A172 (cell line): ENCODE measurements around the gene TRMT10C. TPM values are rescaled to one million over a fixed set of nuclear protein-coding genes. Genes with fewer than 3 reads are reported as not detected.
"Not testable (repeated sequence)": the region's sequence is repeated elsewhere in the genome, so short reads cannot be mapped to it uniquely, and the experiment has no call there.

ENCODE experiments used
- DNase-seq: peaks from one replicate; pipeline ENCODE4 v3.0.0-alpha.2; 2015; ENCODE audit warnings: low spot score
- total RNA-seq: library from RNA; depleted of rRNA; stranded (reverse); fragments of >200 nt; shearing (Covaris generic); gene quantifications from 2 replicates; pipeline ENCODE4 v1.2.3, GENCODE V29; 2014; rRNA removed

The TRMT10C gene
- 51.7 and 57.7 TPM in 2 replicates for total RNA-seq

GRCh38 chr3:101561630-101562328 lies at the start of gene TRMT10C:
TSS of gene TRMT10C (plus strand) at chr3:101561868. CDS start at chr3:101564782, 2,914 bp downstream.
- peak; percentile 91 for DNase-seq

DNA sequence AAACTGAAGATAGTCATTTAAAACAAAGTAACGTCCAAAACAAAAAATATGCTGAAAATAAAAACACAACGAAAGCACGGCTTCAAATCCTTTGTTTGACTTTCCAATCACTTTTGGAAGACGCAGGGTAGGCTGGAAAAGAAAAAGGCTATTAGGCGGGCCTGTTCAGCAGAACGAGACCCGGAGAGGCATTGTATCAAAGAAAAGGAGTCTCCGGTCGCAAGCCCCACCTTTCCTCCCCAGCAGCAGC lies 49.3 kb upstream of the TRMT10C start:
- DNase-seq = no peak

DNA sequence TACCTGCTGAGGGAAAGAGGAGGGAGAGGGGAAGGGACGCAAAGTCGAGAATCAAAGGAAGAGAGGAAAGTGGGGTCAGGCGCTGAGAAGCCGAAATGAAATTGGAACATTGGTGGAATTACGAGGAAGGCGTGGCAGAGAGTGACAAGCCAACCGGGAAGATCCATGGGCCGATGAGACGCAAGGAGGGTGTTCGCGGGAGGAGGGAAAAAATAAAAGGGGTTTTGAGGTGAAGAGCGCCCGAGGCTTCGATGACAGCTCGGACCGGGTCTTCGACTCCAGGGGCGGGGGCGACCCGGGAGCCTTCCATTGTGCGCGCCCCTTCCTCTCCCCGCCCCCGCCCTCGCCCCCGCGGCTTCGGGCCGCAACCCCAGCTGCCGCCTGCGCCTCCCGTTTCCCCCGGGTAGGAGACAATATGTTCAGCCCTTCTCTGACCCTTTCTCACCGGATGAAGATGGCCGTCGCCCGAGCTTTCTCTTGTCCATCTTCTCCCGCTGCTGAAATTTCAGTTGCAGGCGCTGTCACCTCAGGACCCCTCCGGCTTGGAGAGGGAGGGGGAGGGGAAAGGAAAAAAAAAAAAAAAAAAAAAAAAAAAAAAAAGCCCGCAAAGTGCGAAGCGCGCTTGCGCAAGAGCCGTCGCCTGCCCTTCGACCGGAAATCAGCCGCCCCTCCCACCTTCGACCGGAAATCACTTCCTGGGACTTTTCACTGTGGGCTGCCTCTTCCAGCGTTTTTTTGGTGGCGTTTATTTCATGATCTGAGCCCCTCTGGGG lies 48.8 kb upstream of the TRMT10C start, which contains the start of gene SENP7:
TSS of gene SENP7 (minus strand) at position 567 of the 773 bp plus-strand sequence. CDS start at position 485, 82 bp downstream.
- peak; percentile 81 for DNase-seq

- DNase-seq = no peak
Observed at GRCh38 chr3:101513419-101513986, 48.2 kb upstream of the TRMT10C start.

GRCh38 chr3:101518421-101518871 lies 43.2 kb upstream of the TRMT10C start:
- no peak for DNase-seq

GRCh38 chr3:101519685-101520365 lies 41.8 kb upstream of the TRMT10C start:
- DNase-seq = no peak

DNA sequence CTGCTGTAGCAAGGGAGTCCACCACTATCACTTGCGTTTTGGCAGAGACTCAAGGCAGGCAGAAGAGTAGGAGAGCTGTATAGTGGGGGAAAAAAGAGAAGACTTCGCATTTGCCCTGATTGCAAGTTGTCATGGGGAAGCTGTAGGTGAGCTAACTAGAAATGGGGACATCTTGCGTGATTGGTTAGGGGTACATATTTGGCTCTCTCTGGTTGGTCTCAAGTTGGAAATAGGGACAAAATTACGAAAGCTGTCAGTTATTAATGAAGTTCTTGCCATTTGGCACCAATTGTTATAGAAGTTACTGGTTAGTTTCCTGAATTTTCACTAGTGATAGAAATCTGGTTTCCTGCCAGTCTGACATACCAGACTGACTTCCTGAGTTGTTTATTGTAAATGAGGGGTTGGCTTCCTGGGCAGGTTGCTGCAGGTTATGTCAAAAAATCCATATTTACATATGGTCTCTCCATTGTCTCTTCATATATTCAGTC lies 40.4 kb upstream of the TRMT10C start:
- no peak for DNase-seq

GRCh38 chr3:101527441-101527840 lies 34.2 kb upstream of the TRMT10C start:
- DNase-seq = no peak

GRCh38 chr3:101527906-101528305 lies 33.8 kb upstream of the TRMT10C start:
- DNase-seq = no peak

DNA sequence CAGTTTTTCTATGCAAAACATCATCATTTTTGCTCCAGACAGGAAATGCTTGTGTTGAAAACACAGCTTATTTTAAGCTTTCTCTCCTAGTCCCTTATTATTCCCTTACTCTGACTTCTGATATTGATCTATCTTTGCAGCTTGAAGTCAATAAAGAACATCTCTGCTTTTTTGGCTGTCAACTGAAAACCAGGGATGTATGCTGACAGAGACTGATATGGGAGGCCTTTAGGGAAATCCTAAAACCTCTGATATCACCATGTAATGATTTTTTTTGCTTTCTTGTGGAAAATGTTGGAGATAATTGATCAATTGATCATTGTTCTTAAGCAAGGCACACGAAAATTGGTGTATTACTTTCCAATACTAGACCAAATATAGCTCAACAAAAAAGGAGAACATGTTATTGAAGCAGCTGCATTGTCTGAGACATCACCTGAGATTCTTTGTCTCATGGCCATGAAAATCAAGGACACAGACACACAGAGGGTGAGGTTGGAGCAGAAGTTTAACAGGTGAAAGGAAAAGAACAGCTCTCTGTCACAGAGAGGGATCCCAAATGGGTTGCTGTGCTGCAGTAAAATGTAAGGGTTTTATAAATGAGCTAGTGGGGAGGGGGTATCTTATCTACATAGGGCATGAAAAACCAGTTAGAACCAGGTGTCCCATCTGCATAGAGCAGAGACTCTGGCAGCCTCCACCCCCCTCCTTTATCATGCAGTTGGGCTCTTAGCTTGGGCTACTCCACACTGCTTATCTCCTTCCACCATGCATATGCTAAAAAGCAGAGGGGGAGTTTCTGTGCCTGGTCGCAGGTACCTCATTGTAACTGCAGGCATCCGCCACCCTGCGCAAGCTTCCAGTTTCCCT lies 31.6 kb upstream of the TRMT10C start:
- no peak for DNase-seq

DNA sequence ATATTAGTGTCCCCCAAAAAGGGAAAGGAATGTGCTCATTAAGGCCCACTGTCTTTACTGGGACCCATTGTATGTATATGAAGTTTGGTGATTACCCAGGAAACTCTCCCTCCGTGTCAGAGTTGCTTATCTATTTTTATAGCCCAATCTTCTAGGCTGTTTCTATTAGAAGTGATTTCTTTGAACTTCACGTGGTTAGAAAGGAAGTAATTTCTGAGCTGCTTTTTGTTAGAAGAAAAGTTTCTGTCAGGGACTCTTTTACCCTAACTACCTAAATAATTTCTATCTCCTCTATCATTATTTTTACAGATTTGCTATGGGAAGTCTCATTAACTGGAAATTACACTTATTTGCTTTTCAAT lies 31.0 kb upstream of the TRMT10C start:
- no peak for DNase-seq

GRCh38 chr3:101531473-101532086 lies 30.1 kb upstream of the TRMT10C start:
- peak; percentile 72 for DNase-seq

- DNase-seq = no peak
Observed at GRCh38 chr3:101532783-101533602, 28.7 kb upstream of the TRMT10C start.

- DNase-seq = no peak
Observed at GRCh38 chr3:101533603-101533968, 28.1 kb upstream of the TRMT10C start.

DNA sequence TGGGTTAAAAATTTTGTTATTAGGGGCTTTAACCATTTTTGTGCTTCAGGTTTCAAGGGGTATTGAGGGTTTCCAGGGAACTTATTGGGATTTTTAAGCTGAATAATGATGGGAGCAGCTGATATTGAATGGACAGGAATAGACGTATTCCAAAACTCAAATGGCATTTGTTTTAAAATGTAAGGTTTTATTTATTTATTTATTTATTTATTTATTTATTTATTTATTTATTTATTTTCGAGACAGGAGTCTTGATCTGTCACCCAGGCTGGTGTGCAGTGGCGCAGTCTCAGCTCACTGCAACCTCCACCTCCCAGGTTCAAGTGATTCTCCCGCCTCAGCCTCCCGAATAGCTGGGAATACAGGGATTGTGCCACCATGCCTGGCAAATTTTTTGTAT lies 26.4 kb upstream of the TRMT10C start:
- no peak for DNase-seq

DNA sequence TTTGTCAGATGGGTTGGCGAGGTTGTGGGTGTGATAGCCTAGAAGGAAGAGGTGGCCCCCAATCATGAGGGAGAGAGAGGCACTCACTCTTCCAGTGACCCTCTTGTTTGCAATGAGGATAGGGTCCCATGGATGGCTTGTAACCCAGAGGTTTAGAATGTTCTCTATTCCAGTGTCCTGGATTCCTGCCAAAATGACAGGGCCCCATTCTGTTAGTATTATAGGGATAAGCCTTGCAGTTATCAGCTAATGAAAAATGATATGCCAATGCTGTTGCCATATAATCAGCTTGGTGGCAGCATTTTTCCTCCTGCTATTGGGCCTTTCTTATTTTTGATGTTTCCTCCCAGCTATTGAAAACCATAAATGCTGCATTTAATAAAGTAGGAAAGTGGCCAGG lies 25.4 kb upstream of the TRMT10C start:
- DNase-seq = no peak

DNA sequence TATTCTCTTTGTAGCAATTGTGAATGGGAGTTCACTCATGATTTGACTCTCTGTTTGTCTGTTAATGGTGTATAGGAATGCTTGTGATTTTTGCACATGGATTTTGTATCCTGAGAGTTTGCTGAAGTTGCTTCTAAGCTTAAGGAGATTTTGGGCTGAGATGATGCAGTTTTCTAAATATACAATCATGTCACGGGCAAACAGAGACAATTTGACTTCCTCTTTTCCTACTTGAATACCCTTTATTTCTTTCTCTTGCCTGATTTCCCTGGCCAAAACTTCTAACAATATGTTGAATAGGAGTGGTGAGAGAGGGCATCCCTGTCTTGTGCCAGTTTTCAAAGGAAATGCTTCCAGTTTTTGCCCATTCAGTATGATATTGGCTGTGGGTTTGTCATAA lies 24.7 kb upstream of the TRMT10C start:
- not testable (repeated sequence) for DNase-seq

DNA sequence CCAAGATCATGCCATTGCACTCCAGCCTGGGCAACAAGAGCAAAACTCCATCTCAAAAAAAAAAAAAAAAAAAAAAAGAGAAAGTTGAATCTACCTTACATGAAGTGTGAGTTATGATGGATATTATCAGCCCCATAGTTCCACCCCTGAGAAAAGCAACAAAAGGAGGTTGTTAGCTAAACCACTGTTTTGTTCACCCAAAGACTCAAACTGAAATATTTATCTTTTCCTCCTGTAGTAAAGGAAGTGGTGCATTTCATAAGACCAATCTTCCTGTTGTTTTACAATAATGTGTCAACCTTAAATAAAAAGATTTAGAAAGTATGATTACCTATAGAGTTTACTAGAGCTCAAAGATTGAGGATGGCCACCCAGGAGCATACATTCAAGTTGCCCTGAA lies 18.7 kb upstream of the TRMT10C start:
- no peak for DNase-seq

DNA sequence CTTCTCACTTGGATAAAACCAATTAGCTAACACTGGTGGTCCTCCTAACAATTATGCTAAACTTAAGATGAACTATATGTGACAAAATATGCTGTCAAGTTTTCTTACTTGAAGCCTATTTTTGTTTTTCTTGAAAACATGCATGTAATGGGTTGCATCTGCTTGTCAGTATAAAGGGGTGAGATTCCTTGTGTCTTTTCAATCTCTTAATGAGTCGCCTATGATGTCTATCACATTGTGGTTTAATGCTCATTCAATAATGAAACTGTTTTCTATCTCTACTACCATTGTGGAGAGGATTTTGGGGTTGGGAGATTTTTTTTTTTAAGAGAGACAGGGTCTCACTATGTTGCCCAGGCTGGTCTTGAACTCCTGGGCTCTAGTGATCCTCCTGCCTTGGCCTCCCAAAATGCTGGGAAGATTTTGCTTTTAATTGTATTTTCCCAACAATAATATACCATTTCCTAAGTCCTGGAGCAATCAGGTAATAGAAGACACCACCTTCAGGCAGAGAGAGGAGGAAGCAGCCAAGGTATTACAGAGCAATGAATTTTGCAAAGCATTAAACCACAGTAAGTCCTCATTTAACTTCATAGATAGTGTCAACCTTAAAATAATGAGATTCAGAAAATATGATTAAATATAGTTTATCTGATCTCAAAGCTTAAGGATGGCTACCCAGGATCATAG lies 17.4 kb upstream of the TRMT10C start:
- DNase-seq = no peak
